Fibroblast of gingiva (primary cell): Measurements from ENCODE around the gene ZNF428.
"Not testable (repeated sequence)": the region's sequence is repeated elsewhere in the genome, so short reads cannot be mapped to it uniquely, and the experiment has no call there.

Experiments used
- DNase-seq: peaks from one replicate; pipeline ENCODE4 v3.0.0-alpha.2; 2011; ENCODE audit warnings: low read depth

ZNF428 gene

DNA sequence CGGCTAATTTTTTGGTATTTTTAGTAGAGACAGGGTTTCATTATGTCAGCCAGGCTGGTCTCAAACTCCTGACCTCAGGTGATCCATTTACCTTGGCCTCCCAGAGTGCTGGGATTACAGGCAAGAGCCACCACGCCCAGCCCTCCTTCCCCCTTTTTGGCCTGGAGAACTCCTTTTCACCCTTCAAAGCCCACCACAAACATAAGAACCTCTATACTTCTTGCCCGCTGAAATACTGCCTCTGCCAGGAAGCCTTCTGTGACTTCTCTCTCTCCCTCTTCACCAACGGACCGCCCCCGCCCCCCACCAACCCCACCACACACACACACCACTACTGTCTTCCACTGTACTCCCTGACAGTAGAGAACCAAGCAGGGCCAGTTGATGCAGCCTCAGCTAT is 2.5 kb downstream of the ZNF428 start:
- DNase-seq: no peak

GRCh38 chr19:43616306-43616705 is 3.1 kb downstream of the ZNF428 start:
- DNase-seq: no peak

- no peak for DNase-seq
Observed at GRCh38 chr19:43612374-43612773, 7.1 kb downstream of the ZNF428 start.

DNA sequence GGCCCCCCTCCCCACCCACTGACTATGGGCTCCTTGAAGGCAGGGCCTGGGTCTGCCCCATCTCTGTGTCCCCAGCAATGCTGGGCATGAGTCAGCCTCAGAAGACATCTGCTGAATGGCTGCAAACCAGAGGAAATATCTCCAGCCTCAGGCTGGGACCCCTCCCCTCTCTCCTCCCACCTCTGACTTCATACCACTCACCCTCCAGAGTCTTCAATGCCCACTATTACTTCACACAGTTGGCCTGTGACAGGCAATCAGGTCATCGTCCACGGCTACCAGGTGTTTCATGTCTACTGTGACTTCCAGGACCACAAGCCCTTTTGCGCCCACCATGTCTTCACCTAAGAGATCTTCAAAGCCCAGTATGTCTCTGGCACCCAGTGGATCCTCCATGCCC is 7.6 kb downstream of the ZNF428 start, which contains the start of gene SRRM5:
Gene SRRM5, plus strand, starts transcription at position 301 of the 400 bp plus-strand sequence. Its CDS starts 34 bp downstream, at position 335.
- DNase-seq: no peak

GRCh38 chr19:43610493-43610892 is 8.9 kb downstream of the ZNF428 start:
- no peak for DNase-seq

GRCh38 chr19:43609872-43610271 is 9.6 kb downstream of the ZNF428 start:
- no peak for DNase-seq

DNA sequence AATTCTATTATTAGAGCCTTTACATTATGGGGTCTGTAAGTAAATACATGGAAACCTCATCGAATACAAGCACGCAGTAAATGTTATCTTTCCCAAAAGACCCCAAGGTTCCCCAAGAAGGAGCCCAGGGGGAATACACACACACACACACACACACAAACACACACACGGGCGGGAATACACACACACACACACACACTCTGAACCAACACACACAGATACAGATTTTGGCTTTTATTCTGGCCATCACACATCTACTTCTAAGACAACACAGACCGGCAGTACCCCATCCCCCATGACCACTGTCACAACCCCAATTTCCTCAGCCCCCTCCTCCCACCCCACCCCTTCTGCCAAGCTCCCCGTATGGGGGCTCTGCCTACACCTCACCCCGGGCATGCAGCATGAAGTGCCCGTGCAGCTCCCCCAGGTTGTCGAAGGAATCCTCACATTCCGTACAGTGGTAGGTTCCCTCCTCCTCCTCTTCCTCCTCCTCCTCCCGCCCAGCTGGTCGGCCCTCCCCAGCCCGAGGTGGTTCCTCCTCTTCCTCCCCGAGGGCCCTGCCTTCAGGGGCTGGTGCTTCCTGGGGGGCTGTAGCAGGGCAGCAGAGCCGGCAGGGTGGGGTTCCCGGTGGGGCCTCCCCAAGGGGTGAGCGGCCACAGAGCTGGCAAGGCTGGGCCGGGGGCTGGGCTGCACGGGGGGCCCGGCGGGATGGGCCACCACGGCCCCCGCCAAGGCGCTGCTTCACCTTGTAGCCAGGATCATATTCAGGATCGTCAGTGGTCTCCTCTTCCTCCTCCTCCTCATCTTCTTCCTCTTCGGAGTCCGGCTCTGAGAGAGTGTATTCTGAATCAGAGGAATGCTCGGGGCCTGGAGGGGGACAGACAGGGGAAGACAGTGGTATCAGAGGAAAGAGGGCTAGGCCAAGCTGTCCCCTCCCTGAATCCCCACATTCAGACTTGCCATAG is 11.9 kb downstream of the ZNF428 start:
- DNase-seq: no peak

GRCh38 chr19:43606569-43607229 is 12.7 kb downstream of the ZNF428 start:
- DNase-seq: no peak

- no peak for DNase-seq
Observed at GRCh38 chr19:43605875-43606568, 13.4 kb downstream of the ZNF428 start.

- not testable (repeated sequence) for DNase-seq
Observed at GRCh38 chr19:43600326-43600725, 19.1 kb downstream of the ZNF428 start.

DNA sequence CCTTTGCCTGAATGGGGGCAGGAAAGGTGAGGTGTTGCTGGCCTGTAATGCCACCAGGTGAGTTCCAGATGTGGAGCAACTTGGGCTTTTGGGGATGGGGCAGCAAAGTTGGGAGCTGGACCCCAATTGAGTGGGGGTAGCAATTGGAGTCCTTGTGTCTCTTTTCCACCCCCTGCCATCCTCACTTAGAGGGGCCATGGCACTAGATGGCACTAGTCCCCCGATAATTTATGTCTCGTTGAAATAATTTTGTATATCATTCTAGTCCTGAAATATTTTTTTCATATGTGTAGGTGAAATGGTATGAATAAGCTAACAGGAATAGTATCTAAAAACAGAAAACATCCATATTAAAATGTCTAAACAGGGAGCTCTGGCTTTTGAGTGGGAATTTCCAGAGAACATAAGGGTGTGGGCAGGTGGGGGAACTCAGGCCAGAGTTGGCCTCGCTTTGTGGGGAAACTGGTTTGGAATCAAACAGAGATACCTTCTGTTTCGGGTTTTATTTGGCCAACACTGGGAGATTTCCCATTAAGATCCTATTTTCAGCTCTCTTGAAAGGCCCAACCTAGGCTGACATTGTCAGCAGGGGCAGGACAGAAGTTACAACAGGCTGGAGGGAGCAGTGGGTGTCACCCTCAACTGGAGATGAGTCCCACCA is 19.7 kb downstream of the ZNF428 start:
- DNase-seq: no peak

DNA sequence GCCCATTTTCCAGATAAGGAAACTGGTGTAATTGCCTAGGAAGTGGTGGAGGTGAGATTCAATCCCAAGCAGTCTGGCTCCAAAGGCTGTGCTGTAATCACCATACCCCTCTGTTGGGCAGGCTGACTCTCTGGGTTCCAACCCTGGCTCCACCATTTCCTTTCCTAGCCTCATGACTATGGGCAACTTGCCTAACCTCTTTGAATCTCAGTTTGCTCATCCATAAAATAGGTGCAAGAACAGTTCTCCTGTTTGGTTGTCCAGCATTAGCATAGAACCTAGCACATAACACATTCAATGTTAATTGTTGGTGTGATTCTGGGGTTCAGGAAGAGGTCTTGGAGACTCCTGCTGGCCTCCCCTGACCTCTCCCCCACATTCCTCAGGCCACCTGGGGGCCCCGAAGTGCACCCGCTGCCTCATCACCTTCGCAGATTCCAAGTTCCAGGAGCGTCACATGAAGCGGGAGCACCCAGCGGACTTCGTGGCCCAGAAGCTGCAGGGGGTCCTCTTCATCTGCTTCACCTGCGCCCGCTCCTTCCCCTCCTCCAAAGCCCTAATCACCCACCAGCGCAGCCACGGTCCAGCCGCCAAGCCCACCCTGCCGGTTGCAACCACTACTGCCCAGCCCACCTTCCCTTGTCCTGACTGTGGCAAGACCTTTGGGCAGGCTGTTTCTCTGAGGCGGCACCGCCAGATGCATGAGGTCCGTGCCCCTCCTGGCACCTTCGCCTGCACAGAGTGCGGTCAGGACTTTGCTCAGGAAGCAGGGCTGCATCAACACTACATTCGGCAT is 20.8 kb downstream of the ZNF428 start:
- no peak for DNase-seq

- no peak for DNase-seq
Observed at GRCh38 chr19:43597876-43598275, 21.6 kb downstream of the ZNF428 start.

DNA sequence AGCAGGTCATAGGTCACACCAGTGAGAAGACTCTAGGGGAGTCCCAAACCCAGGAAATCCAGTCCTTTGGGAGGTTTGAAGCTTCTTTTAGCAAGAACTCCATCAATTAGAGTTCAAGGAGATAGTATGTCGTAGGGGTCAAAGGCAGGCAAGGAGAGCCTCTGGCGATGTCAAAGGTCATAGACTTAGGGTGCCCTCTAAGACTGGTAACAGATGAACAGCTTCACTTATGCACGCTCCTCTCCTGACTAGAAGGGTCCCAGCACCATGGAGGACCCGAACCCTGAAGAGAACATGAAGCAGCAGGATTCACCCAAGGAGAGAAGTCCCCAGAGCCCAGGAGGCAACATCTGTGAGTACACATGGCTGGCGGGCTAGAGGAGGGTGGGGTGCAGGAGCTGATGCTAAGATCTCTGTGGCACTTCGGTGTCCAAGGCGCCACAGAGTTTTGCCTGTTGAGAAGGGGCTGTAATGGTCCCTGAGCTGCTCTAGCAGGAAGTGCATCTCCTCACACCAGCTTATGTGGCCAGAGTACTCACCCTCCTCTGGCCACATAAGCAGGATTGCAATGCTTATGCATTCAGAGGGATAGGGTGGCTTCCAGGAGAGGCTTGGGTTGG is 22.5 kb downstream of the ZNF428 start:
- no peak for DNase-seq

GRCh38 chr19:43595999-43596841 is 23.2 kb downstream of the ZNF428 start, which contains the start of the genes IRGQ and ZNF576:
Gene IRGQ (minus strand): TSS chr19:43596134. CDS start chr19:43595338, 796 bp downstream.
Gene ZNF576 (plus strand): TSS chr19:43596595. CDS start chr19:43597109, 514 bp downstream.
- peak; percentile 98 for DNase-seq

DNA sequence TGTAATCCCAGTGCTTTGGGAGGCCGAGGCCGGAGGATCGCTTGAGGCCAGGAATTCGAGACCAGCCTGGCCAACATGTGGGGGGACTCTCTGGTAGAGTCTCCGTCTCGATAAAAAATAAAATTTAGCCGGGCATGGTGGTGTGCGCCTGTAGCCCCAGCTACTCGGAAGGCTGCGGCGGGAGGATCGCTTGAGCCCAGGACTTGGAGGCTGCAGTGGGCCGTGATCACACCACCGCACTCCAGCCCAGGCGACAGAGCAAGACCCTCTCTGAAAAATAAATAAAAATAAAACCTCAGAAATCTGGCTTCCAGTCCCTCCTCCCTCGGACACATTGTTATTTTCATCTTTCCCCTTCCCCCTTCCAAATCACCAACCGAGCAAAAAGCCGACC is 23.8 kb downstream of the ZNF428 start:
- no peak for DNase-seq

- DNase-seq: peak; percentile 42
Observed at GRCh38 chr19:43594710-43595604, 24.5 kb downstream of the ZNF428 start.

DNA sequence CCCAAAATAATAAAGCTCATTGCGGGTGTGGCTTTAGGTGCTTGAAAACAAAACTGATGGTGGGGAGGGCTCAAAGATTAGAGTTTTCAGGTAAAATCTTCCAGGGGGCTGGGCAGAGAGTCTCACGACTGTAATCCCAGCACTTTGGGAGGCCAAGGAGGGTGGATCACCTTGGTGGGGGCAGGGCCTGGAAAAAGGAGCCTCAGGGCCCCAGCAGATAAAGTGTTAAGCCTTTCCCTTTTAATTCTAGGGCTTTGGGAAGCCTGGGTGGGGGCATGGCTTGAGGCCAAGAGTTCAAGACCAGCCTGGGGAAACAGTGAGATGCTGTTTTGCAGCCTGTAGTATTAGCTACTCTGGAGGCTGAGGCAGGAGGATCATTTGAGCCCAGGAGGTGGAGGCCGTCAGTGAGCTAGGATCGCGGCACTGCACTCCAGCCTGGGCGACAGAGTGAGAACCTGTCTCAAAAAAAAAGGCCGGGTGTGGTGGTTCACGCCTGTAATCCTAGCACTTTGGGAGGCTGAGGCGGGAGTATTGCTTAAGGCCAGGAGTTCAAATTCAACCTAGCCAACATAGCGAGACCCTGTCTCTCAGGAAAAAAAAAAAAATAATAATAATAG is 25.2 kb downstream of the ZNF428 start:
- DNase-seq: no peak
